Measurements from ENCODE around the gene GRAMD1B. TPM values are rescaled to one million over a fixed set of nuclear protein-coding genes. Genes with fewer than 3 reads are reported as not detected.

The GRAMD1B gene
- polyA plus RNA-seq, 3 donors, result 3.2 to 13.9 (median 3.3) TPM

- TF ChIP-seq, protein P1, sequence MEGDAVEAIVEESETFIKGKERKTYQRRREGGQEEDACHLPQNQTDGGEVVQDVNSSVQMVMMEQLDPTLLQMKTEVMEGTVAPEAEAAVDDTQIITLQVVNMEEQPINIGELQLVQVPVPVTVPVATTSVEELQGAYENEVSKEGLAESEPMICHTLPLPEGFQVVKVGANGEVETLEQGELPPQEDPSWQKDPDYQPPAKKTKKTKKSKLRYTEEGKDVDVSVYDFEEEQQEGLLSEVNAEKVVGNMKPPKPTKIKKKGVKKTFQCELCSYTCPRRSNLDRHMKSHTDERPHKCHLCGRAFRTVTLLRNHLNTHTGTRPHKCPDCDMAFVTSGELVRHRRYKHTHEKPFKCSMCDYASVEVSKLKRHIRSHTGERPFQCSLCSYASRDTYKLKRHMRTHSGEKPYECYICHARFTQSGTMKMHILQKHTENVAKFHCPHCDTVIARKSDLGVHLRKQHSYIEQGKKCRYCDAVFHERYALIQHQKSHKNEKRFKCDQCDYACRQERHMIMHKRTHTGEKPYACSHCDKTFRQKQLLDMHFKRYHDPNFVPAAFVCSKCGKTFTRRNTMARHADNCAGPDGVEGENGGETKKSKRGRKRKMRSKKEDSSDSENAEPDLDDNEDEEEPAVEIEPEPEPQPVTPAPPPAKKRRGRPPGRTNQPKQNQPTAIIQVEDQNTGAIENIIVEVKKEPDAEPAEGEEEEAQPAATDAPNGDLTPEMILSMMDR (IDR thresholded peaks at IDR 0.05), result no peak
- Mint-ChIP-seq H3K36me3 (peaks cover 50 to 55% of the 10 kb centered on the region in 2 donors), H3K4me3 (no peak overlapping the region), H3K27me3 (ENCODE audit: low read depth in 3 of 3) (peaks cover 0 to 1% (median 0%) of the 10 kb centered on the region in 3 donors), H3K4me1 (peaks cover 29% of the 10 kb centered on the region), H3K27ac (peak overlapping the region; percentile 38 to 77 (median 70)), H3K9me3 (peaks cover 0 to 4% (median 0%) of the 10 kb centered on the region in 7 donors)
- intact Hi-C loops (cut with micrococcal nuclease), result no loop called here
- no peak overlapping the region for H3K4me3 ChIP-seq (replicated peaks in 1 of 3; ENCODE audit: low read depth in 2 of 3, low read length in 3 of 3)
- no peaks in the 10 kb centered on the region for H3K9me3 ChIP-seq (replicated peaks in 1 of 2; ENCODE audit: control insufficient read depth in 1 of 2, insufficient read depth in 1 of 2, low read length in 2 of 2)
- H2AFZ ChIP-seq (ENCODE audit: insufficient read depth, low read depth, low read length, poor library complexity, severe bottlenecking), result no peak overlapping the region
- peaks cover 17 to 19% of the 10 kb centered on the region in 2 donors for H3K4me1 ChIP-seq (ENCODE audit: control insufficient read depth in 1 of 2, insufficient read depth in 2 of 2, low read length in 2 of 2)
- H3K27me3 ChIP-seq (ENCODE audit: control insufficient read depth in 2 of 2, insufficient read depth in 2 of 2, low read length in 2 of 2), result no peaks in the 10 kb centered on the region
- peak overlapping the region; percentile 4 to 66 for H3K27ac ChIP-seq (ENCODE audit: low read depth in 1 of 2, low read length in 2 of 2)
- peaks cover 7 to 28% of the 10 kb centered on the region in 2 donors for H3K36me3 ChIP-seq (replicated peaks in 1 of 2; ENCODE audit: control insufficient read depth in 1 of 2, insufficient read depth in 2 of 2, low read length in 2 of 2)
- peak in 1 of 3 donors; percentile 14 for DNase-seq
- H3K79me2 ChIP-seq (ENCODE audit: insufficient read depth, low read length), result peaks cover 42% of the 10 kb centered on the region
- 93% methylated on average over 2 of the region's 5 CpGs for WGBS (ENCODE audit: insufficient coverage)
- H4K20me1 ChIP-seq (ENCODE audit: insufficient read depth, low read length), result no peaks in the 10 kb centered on the region
- H3K4me2 ChIP-seq (replicated peaks; ENCODE audit: extremely low read depth, low read length, poor library complexity, severe bottlenecking), result peak overlapping the region; percentile 1
- H3K9ac ChIP-seq (ENCODE audit: insufficient read depth, low read length, poor library complexity, severe bottlenecking), result no peak overlapping the region
Measured at GRCh38 chr11:123443851-123444623, 14.0 kb downstream of the GRAMD1B start.

DNA sequence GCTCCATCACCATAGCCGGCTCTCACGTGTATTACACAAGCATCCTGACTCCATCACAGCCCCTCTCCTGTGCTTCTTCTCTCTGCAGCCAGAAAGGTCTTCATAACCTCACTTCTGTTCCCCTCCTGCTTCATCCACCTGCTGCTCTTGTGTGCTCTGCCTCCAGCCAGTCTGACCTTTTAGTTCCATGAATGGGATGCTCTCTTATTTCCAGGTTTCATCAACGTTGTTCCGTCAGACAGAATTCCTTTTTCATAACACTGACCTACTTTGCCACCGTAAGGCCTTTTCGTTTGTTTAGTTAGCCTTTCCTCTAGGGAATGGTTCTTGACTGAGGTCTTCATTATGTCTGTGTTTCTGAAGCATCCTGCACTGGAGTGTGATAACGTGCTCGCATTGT, 18.8 kb downstream of the GRAMD1B start:
- H2AFZ ChIP-seq (ENCODE audit: insufficient read depth, low read depth, low read length, poor library complexity, severe bottlenecking), result no peak overlapping the region
- H3K4me1 ChIP-seq (ENCODE audit: control insufficient read depth in 1 of 2, insufficient read depth in 2 of 2, low read length in 2 of 2), result peaks cover 41 to 43% of the 10 kb centered on the region in 2 donors
- TF ChIP-seq, protein P1 (IDR thresholded peaks at IDR 0.05), result no peak
- no peak overlapping the region for H3K27ac ChIP-seq (ENCODE audit: low read depth in 1 of 2, low read length in 2 of 2)
- no peak overlapping the region for H3K4me3 ChIP-seq (replicated peaks in 1 of 3; ENCODE audit: low read depth in 2 of 3, low read length in 3 of 3)
- peaks cover 47% of the 10 kb centered on the region for H3K4me1 Mint-ChIP-seq
- H3K4me2 ChIP-seq (replicated peaks; ENCODE audit: extremely low read depth, low read length, poor library complexity, severe bottlenecking), result no peak overlapping the region
- peaks cover 30% of the 10 kb centered on the region for H3K79me2 ChIP-seq (ENCODE audit: insufficient read depth, low read length)
- H3K9ac ChIP-seq (ENCODE audit: insufficient read depth, low read length, poor library complexity, severe bottlenecking), result no peak overlapping the region
- H4K20me1 ChIP-seq (ENCODE audit: insufficient read depth, low read length), result no peaks in the 10 kb centered on the region
- peaks cover 35 to 45% of the 10 kb centered on the region in 2 donors for H3K36me3 Mint-ChIP-seq
- no peak for DNase-seq
- no peaks in the 10 kb centered on the region for H3K27me3 Mint-ChIP-seq (ENCODE audit: low read depth in 3 of 3)
- no peak overlapping the region for H3K4me3 Mint-ChIP-seq
- no peaks in the 10 kb centered on the region for H3K9me3 Mint-ChIP-seq
- intact Hi-C loops (cut with micrococcal nuclease), result no loop called here
- H3K27ac Mint-ChIP-seq, result peak overlapping the region in 1 of 7 donors; percentile 34
- WGBS (ENCODE audit: insufficient coverage), result 70% methylated on average over 2 of the region's 8 CpGs
- no peaks in the 10 kb centered on the region for H3K9me3 ChIP-seq (replicated peaks in 1 of 2; ENCODE audit: control insufficient read depth in 1 of 2, insufficient read depth in 1 of 2, low read length in 2 of 2)
- H3K27me3 ChIP-seq (ENCODE audit: control insufficient read depth in 2 of 2, insufficient read depth in 2 of 2, low read length in 2 of 2), result no peaks in the 10 kb centered on the region
- H3K36me3 ChIP-seq (replicated peaks in 1 of 2; ENCODE audit: control insufficient read depth in 1 of 2, insufficient read depth in 2 of 2, low read length in 2 of 2), result peaks cover 7 to 22% of the 10 kb centered on the region in 2 donors

Measured in CD14-positive monocyte (primary cell).